Coronary artery (tissue), 2 donors: Measurements from ENCODE around the gene AFF3.

Experiments used
- DNase-seq: peaks from one replicate; pipeline ENCODE4 v3.0.0-alpha.2; 2017; ENCODE audit warnings: low spot score
- H3K27ac ChIP-seq, 2 donors: fragments of 200-600 bp; sonication (generic); one replicate each; pipeline ENCODE4 v1.5.1; 2016 to 2019
- H3K4me3 ChIP-seq: fragments of 200-600 bp; sonication (generic); 2 replicates; pipeline ENCODE4 v1.5.1; 2016; ENCODE audit warnings: mild to moderate bottlenecking, moderate library complexity
- TF ChIP-seq, protein P1 (sequence below): fragments of 200-600 bp; sonication (generic); IDR thresholded peaks from one replicate; pipeline ENCODE4 v1.5.1; 2019; ENCODE audit warnings: antibody characterized with exemption

The AFF3 gene

DNA sequence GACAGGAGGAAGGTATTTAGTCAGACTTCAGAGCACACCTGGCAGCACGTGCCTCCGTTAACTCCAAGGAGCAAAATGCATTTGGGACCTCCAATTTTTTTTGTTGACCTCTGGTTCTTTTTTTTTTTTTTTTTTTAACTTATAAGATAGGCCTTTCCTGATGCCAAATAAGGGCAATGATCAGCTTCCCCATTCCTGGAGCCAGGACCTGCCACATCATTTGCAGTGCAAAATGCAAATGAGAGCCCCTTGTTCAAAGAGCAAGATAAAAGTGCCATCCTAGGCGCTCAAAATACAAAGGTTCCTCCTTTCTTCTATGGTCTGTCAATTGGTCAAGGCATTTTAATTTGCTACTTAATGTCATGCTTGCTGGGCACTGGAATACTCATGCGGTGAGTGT lies 519.4 kb downstream of the AFF3 start:
- Histone ChIP-seq H3K4me3 (no peak overlapping the region), H3K27ac (no peak overlapping the region)
- no peak for DNase-seq
- TF ChIP-seq, protein P1, sequence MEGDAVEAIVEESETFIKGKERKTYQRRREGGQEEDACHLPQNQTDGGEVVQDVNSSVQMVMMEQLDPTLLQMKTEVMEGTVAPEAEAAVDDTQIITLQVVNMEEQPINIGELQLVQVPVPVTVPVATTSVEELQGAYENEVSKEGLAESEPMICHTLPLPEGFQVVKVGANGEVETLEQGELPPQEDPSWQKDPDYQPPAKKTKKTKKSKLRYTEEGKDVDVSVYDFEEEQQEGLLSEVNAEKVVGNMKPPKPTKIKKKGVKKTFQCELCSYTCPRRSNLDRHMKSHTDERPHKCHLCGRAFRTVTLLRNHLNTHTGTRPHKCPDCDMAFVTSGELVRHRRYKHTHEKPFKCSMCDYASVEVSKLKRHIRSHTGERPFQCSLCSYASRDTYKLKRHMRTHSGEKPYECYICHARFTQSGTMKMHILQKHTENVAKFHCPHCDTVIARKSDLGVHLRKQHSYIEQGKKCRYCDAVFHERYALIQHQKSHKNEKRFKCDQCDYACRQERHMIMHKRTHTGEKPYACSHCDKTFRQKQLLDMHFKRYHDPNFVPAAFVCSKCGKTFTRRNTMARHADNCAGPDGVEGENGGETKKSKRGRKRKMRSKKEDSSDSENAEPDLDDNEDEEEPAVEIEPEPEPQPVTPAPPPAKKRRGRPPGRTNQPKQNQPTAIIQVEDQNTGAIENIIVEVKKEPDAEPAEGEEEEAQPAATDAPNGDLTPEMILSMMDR = no peak

DNA sequence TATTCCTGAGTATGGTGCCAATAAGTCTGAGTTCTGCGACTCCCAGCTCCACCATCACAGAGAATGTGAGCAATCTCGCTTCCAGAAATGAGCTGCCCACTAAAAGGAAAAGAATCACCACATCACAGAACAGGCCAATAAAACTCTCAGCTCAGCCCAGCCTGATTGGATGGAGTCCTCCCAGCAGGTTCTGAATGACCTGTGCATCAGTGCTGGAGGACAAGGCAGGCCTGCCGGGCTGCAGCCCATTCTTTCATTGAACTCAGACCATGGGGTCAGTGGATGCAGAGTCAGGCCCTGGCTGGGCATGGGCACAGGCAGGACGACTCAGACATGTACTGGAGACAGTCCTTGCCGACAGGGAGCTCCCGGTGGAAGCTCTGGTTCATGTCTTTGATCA lies 519.9 kb downstream of the AFF3 start:
- TF ChIP-seq, protein P1 = no peak
- Histone ChIP-seq H3K4me3 (no peak overlapping the region), H3K27ac (peak overlapping the region in 1 of 2 donors; percentile 24)
- no peak for DNase-seq

DNA sequence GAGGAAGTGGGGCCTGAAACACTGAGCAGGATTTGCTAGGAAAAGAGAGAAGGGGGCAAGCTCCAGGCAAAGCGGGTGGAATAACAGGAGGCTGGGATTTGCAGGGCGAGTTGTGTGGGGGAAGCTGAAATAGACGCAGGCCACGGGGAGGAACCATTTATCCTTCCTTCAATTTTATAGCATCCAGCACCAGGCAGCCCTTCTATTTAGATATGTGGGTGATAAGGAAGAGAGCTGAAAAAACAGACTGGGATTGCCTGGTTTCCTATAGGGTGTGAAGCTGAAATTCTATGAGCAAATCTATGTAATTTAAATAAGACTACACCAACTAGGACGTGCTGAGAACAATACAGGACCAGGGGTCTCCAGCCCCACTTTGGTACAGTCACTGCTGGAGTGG lies 520.6 kb downstream of the AFF3 start:
- TF ChIP-seq, protein P1 = no peak

DNA sequence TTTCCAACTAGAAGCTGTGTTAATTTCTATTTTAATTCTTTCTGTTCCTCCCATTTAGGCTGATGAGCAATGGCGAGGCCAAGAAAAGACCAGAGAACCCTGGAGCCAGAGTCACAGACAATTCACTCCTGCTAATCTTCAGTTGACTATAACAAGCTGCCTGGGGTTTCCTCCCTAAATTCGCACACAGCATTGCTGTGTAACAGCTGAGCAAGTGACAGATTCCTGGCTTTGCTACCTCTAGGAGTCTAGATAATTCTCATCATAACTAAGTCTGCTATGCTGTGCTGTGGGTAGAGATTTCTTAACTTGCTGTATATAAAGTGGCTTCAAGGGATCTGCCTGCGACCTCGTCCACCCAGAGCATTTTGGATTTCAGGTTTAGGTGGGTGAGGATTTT lies 521.3 kb downstream of the AFF3 start:
- Histone ChIP-seq H3K27ac (no peak overlapping the region), H3K4me3 (no peak overlapping the region)
- TF ChIP-seq, protein P1 = no peak
- DNase-seq = no peak

More for the DNA sequence above, 520.6 kb downstream of the AFF3 start:
- peak overlapping the region in 1 of 2 donors; percentile 24 for H3K27ac ChIP-seq
- no peak for DNase-seq
- H3K4me3 ChIP-seq = no peak overlapping the region

DNA sequence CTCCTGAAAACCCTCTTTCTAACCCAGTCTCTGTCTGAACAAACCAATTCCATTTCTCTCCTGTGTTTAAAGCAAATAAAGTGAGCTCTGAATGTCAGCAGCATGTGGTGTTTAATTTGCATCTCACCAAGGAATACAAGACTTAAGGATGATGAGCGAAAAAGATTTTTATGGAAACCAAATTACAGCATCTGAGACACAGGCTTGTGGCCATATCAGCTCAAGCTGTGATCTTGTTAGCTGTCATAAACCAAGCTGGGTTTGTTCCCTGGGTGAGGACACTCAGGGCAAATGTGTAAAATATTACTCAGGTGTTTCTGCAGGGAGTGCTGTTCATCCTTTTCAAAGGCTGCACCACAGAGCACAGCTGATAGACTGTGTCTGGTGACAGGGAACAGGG lies 523.2 kb downstream of the AFF3 start:
- no peak for DNase-seq
- Histone ChIP-seq H3K4me3 (no peak overlapping the region), H3K27ac (no peak overlapping the region)
- TF ChIP-seq, protein P1 = no peak

DNA sequence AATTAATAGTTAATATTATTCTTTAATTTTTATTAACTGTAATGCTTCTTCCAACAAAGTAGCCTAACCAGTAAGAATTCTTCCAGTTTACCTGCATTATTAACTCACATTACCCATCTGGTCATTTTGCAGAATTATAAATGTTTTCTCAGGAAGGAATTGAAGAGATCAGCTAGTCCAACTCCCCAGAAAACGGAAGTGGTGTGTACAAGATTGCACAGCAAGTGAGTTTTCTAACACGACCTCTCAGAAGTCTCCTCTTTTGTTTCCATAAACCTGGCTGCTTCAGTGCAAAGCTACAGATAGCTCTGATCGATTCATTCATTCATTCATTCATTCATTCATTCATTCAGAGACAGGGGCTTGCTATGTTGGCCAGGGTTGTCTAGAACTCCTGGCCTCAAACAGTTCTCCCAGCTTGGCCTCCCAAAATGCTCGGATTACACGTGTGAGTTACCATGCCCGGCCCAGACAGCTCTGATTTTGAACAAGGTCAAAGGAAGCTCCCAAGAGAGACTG lies 523.8 kb downstream of the AFF3 start:
- H3K27ac ChIP-seq = no peak overlapping the region
- no peak for DNase-seq

DNA sequence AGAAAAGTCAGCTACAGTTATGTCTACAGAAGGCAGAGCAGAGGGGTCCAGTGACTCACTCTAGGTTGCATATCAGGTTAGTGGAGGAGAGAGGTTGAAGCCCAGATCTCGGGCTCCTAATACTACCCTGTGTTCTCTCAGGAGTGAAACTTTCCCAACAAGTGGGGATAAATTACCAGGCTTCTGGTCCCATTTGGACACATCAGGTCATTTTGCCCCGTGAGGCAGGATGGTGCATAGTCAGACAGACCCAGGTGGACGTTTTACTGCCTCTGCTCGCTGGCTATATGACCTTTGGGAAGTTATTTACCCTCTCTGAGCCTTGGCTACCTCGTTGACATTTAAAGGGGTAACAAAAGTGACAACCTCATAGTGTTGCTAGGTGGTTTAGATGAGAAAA lies 524.6 kb downstream of the AFF3 start:
- TF ChIP-seq, protein P1 = no peak
- no peak overlapping the region for H3K27ac ChIP-seq
- no peak for DNase-seq
- H3K4me3 ChIP-seq = no peak overlapping the region

More for the DNA sequence above, 523.8 kb downstream of the AFF3 start:
- H3K4me3 ChIP-seq = no peak overlapping the region
- TF ChIP-seq, protein P1 = no peak
